Stimulated activated CD8-positive, alpha-beta memory T cell treated with anti-CD3 and anti-CD28 coated beads, Interleukin-7, amount 100 ng/mL, for 24 hours (primary cell): ENCODE results near the gene AK1.
"Not testable (repeated sequence)": the region's sequence is repeated elsewhere in the genome, so short reads cannot be mapped to it uniquely, and the experiment has no call there.

Source experiments
- DNase-seq: peaks from one replicate; pipeline ENCODE4 v3.0.0-alpha.2; 2020; ENCODE audit warnings: low read depth

The AK1 gene

DNA sequence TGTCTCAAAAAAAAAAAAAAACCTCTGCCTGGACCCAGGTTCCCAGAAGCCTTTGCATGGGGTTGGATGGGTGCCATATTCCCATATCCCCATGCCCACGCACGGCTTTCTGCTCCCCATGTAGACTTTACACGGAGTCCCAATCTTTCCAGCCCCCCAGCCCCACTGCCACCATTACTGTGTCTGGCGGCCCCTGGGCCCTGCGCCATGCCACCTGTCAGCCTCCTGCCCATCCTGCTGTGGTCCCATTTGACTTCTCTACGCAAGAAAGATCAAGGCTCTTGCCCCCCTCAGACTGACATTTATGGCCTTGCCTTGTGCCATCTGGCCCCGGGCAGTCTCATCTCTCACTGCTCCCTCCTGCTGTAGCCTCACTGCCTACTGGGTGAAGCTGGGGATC, 6.5 kb upstream of the AK1 start:
- no peak for DNase-seq

GRCh38 chr9:127881715-127882114, 4.2 kb upstream of the AK1 start:
- not testable (repeated sequence) for DNase-seq

GRCh38 chr9:127880143-127880542, 2.7 kb upstream of the AK1 start:
- no peak for DNase-seq

GRCh38 chr9:127878652-127879390, 1.3 kb upstream of the AK1 start:
- no peak for DNase-seq

- DNase-seq, result no peak
These were observed 651 bp upstream of the AK1 start for GRCh38 chr9:127878001-127878651.

- no peak for DNase-seq
These were observed 512 bp downstream of the AK1 start for GRCh38 chr9:127876764-127877562.

- no peak for DNase-seq
These were observed 1.3 kb downstream of the AK1 start for GRCh38 chr9:127876026-127876763.

DNA sequence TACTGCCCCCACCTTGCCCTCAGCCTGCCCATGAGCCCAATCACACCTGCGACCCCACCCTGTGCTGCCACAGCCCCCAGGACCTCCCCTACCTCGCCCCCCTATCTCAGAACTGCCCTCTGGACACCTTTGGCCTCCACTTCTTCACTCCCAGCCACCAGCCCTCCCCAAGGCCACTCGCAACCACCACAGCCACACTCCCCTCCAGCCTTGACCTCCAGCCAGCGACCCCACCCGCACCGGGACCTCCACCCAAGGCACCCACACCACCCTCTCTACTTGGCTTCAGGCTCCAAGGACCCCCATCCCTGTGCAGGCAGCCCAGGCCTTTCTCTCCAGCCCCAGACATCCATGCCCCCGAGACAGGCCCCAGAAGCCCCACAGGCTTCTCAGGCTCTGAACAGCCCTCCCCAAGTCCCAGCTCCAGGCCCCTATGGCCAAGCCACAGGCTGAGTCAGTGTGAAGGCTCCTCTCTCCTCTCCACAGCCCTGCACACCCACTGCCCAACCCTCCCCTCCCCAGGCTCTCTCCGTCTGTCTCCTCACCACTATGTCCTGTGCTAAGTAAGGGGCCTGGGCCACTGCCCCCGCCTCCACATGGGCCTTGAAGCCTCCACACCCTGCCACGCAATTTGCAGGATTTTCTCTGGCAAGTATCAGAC, 2.0 kb downstream of the AK1 start:
- no peak for DNase-seq

DNA sequence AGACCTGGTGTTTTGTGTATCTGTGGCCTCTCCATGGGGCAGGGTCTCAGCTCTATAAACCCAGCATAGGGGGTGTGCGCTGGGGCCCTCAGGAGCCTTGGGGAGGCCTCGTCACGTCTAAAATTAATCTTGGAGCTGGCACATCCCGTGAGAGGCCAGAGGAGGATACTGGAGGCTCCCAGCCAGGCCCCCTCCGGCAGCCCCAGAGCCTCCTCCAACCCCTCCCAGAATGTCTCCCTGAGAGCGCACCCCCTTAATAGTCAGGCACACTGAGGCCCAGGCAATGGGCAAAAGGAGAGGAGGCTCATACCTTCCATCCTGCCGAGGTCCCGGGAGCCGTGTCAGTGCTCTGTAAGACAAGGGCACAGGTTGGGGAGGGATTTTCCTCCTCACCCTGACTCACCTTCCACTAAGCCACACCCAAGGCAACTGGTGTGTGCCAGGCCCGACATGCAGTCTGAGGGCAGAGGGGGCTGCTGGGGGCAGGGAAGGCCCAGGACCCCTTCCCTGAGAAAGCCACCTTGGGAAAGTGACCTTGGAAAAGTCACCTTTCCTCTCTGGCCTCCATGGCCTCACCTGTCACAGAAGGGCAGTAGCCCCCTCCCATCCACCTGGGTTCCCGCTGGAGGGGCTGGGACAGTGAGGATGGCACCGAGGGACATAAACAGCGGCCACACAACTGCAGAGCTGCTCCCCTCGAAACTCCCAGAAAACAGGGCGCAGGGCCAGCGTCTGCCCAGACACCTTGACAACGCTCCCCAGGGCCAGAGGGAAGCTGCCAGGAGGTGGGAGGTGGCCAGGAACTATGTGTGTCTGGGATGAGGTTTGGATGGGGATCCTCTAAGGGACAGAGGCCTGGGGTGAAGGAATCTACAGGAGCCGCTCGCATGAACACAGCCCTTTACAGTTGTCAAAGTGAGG, 2.9 kb downstream of the AK1 start:
- DNase-seq, result no peak

GRCh38 chr9:127873886-127874285, 3.6 kb downstream of the AK1 start:
- DNase-seq, result no peak

DNA sequence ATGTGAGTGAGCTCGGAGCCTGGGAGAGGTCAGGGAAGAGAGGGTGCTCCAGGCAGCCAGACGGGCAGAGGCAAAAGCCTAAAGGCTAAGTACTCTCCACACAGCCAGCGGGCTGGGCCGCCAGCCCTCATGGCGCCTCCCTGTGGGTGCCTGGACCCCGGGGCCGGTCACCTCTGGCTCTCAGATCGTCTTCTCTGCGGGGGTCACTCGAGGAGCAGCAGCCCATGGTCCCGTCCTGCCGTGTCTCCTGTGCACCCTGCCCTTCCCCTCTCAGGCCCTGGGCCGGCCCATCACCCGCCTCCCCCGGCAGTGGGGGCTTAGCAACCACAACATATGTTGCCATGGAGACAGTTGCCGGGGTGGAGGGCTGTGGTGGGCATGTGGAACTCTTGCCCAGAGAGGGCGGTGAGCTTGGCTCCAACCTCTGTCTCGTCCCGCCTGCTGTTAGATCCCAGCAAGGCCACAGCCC, 4.2 kb downstream of the AK1 start:
- no peak for DNase-seq

DNA sequence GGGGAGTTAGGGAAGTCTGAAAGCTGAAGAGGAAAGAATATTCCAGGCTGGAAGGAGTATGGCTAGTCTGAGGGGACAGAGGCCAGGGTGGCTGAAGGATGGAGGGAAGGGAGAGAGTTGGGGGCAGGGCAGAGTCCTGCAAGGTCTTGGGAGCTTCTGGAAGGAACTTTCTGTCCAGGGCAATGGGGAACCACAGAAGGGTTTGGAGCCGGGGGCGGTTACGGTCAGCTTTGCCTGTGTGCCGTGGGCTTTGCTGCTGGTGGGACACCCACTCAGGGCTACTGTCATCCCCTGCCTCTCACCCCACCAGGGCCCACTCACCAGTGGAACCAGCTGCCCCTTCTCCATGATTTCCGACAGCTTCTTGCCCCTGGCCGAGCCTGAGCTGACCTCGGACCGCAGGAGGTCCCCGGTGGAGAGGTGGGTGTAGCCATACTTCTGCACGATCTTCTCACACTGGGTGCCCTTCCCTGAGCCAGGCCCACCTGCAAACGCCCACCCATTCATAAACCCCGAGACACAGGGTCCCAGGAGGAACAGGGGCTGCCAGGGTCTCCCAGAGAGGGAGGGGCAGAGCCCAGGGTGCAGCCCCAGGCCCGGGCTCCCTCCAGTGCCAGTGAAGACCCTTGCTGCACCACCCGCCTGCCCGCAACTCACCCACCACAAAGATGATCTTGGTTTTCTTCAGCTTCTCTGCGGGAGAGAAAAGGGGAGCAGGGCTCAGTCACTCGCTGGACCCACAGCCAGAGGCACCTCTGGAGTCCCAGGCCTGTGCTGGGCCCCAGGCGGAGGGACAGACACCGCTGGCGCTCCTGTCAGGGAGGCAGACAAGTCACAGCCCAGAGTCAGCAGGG, 4.9 kb downstream of the AK1 start:
- no peak for DNase-seq

- no peak for DNase-seq
These were observed 5.9 kb downstream of the AK1 start for GRCh38 chr9:127871531-127871930.

- no peak for DNase-seq
These were observed 6.6 kb downstream of the AK1 start for GRCh38 chr9:127870887-127871286.

- DNase-seq, result not testable (repeated sequence)
These were observed 7.4 kb downstream of the AK1 start for GRCh38 chr9:127870153-127870491.

- peak; percentile 68 for DNase-seq
These were observed 7.9 kb downstream of the AK1 start for GRCh38 chr9:127869310-127870152.

GRCh38 chr9:127868278-127868902, 9.1 kb downstream of the AK1 start:
- no peak for DNase-seq
